Gastrocnemius medialis (tissue), 4 donors: Measurements from ENCODE around the gene USP20. TPM values are rescaled to one million over a fixed set of nuclear protein-coding genes. Genes with fewer than 3 reads are reported as not detected.

Experiments used
- ATAC-seq, 2 donors: fragments of 150-250 bp; one replicate each; pipeline ENCODE4 v1.9.1; 2016
- DNase-seq, 2 donors: peaks; one replicate each; pipeline ENCODE4 v3.0.0-alpha.2; 2019
- H3K27ac ChIP-seq, 4 donors: fragments of 200-600 bp; sonication (generic); 1 replicate in 1 of 4; 2 replicates in 3 of 4; pipeline ENCODE4 v1.5.1; 2016 to 2018; ENCODE audit warnings: mild to moderate bottlenecking in 2 of 4, moderate library complexity in 1 of 4
- H3K27me3 ChIP-seq, 3 donors: fragments of 200-600 bp; sonication (generic) in 2 of 3; 1 replicate in 1 of 3; 2 replicates in 2 of 3; pipeline versions ENCODE4 v1.5.1 to v1.6.0; 2016 to 2019; ENCODE audit warnings: mild to moderate bottlenecking in 1 of 3, moderate library complexity in 1 of 3
- H3K36me3 ChIP-seq, 2 donors: fragments of 200-600 bp; sonication (generic) in 1 of 2; one replicate each; pipeline ENCODE4 v1.5.1; 2017 to 2018
- H3K4me1 ChIP-seq, 2 donors: fragments of 200-600 bp; sonication (generic) in 1 of 2; one replicate each; pipeline ENCODE4 v1.5.1; 2016 to 2017; ENCODE audit warnings: mild to moderate bottlenecking in 2 of 2
- H3K4me3 ChIP-seq, 4 donors: fragments of 200-600 bp; sonication (generic) in 3 of 4; 1 replicate in 1 of 4; 2 replicates in 3 of 4; pipeline ENCODE4 v1.5.1; 2016 to 2019; ENCODE audit warnings: mild to moderate bottlenecking in 2 of 4
- H3K9me3 ChIP-seq, 3 donors: fragments of 200-600 bp; sonication (generic) in 2 of 3; 1 replicate in 1 of 3; 2 replicates in 2 of 3; pipeline ENCODE4 v1.5.1; 2016 to 2019
- POLR2A ChIP-seq, 2 donors: fragments of 450-650 bp; IDR thresholded peaks; one replicate each; pipeline ENCODE4 v1.6.1; 2017; ENCODE audit warnings: antibody characterized with exemption in 2 of 2, mild to moderate bottlenecking in 2 of 2, moderate library complexity in 2 of 2
- in situ Hi-C, 4 donors: fragments of 200-750 bp; cut with MboI; loops; one replicate each; pipeline versions ENCODE4 v1.15.0 to v1.8.0; 2017; ENCODE audit warnings: low sequenced_read_pairs in 4 of 4
- intact Hi-C: fragments of 100-400 bp; cut with DNase I; formaldehyde crosslinking; loops from one replicate; pipeline ENCODE4 v1.15.1; 2023; ENCODE audit warnings: low total_unique reads
- total RNA-seq, 4 donors: library from RNA; depleted of rRNA; stranded (reverse); fragments of >200 nt; gene quantifications; one replicate each; pipeline versions ENCODE4 v1.1.0 to v1.2.3, GENCODE V29; 2016
- TF ChIP-seq, protein P1 (sequence below), 5 experiments: fragments of 450-650 bp in 3 of 5; fragments of 200-600 bp in 2 of 5; sonication (generic) in 2 of 5; IDR thresholded peaks in 4 of 5; conservative IDR thresholded peaks in 1 of 5; 1 replicate in 4 of 5; 2 replicates in 1 of 5; pipeline ENCODE4 v1.5.1; 2016 to 2019; ENCODE audit warnings: antibody characterized with exemption in 5 of 5, mild to moderate bottlenecking in 3 of 5, moderate library complexity in 3 of 5

USP20 gene
- total RNA-seq, 4 donors from 2014 or later = 13.4 to 25.4 (median 18.6) TPM

DNA sequence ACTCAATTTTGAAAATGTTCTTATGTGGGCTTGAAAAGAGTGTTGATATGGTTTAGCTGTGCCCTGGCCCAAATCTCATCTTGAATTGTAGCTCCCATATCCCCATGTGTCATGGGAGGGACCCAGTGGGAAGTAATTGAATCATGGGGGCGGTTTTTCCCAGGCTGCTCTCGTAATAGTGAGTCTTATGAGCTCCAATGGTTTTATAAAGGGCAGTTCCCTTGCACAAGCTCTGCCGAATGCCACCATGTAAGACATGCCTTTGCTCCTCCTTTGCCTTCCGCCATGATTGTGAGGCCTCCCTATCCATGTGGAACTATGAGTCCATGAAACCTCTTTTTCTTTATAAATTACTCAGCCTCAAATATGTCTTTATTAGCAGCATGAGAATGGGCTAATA is 71.0 kb downstream of the USP20 start:
- in situ Hi-C loops (no loop called here), intact Hi-C loops (no loop called here)
- no peak overlapping the region for H3K27ac ChIP-seq
- ATAC-seq = no peak
- no peak for TF ChIP-seq POLR2A (IDR thresholded peaks at IDR 0.05)
- TF ChIP-seq, protein P1, sequence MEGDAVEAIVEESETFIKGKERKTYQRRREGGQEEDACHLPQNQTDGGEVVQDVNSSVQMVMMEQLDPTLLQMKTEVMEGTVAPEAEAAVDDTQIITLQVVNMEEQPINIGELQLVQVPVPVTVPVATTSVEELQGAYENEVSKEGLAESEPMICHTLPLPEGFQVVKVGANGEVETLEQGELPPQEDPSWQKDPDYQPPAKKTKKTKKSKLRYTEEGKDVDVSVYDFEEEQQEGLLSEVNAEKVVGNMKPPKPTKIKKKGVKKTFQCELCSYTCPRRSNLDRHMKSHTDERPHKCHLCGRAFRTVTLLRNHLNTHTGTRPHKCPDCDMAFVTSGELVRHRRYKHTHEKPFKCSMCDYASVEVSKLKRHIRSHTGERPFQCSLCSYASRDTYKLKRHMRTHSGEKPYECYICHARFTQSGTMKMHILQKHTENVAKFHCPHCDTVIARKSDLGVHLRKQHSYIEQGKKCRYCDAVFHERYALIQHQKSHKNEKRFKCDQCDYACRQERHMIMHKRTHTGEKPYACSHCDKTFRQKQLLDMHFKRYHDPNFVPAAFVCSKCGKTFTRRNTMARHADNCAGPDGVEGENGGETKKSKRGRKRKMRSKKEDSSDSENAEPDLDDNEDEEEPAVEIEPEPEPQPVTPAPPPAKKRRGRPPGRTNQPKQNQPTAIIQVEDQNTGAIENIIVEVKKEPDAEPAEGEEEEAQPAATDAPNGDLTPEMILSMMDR (IDR thresholded peaks at IDR 0.05 in 4 of 5, conservative IDR thresholded peaks at IDR 0.05 in 1 of 5) = no peak
- no peak overlapping the region for H3K4me3 ChIP-seq
- no peaks in the 10 kb centered on the region for H3K4me1 ChIP-seq
- DNase-seq = no peak
- no peaks in the 10 kb centered on the region for H3K9me3 ChIP-seq
- H3K36me3 ChIP-seq = peaks cover 0 to 57% of the 10 kb centered on the region in 2 donors
- H3K27me3 ChIP-seq = no peaks in the 10 kb centered on the region

DNA sequence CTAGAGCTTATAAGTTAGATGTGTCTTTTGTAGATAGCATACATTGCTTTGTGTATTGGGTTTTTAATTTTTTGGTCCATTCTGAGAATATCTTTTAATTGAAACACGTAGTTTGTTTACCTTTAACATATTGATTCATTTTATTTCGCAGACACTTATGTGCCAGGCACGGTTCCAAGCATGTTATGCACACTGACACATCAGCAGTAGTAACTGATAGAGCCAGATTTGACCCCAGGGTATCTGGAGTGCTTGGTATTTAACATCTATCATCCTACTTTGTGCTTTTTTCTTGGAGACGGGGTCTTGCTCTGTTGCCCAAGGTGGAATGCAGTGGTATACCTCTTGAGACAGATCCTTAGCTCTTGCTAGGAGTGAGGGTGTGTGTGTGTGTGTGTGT is 71.9 kb downstream of the USP20 start:
- intact Hi-C loops = no loop called here
- Histone ChIP-seq H3K9me3 (no peaks in the 10 kb centered on the region), H3K27me3 (no peaks in the 10 kb centered on the region), H3K36me3 (peaks cover 0 to 49% of the 10 kb centered on the region in 2 donors), H3K4me3 (no peak overlapping the region), H3K4me1 (no peaks in the 10 kb centered on the region), H3K27ac (no peak overlapping the region)
- TF ChIP-seq, protein P1 (IDR thresholded peaks at IDR 0.05 in 4 of 5, conservative IDR thresholded peaks at IDR 0.05 in 1 of 5) = no peak
- TF ChIP-seq POLR2A (IDR thresholded peaks at IDR 0.05) = no peak
- in situ Hi-C loops = no loop called here
- ATAC-seq = no peak
- DNase-seq = no peak

DNA sequence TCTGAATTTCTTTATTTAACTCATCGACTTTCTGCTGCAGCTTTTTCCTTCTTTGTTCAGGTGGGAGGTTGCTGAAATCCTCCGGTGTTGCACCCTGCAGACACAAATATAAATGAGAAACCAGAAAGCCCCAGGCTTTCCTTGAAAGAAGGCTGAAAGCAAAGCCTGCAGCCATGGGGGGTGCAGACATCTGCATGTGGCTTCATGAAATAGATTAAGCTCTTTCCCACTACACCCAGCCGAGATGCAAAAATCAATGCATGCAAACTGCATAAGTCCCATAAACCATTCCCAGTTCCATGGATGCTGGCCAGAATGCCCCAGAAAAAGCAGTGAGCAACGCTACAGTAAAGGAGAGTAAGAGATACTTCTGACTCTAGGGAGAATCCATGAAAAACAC is 73.6 kb downstream of the USP20 start:
- no peak for DNase-seq
- no peaks in the 10 kb centered on the region for H3K9me3 ChIP-seq
- no peak for TF ChIP-seq POLR2A (IDR thresholded peaks at IDR 0.05)
- TF ChIP-seq, protein P1 (IDR thresholded peaks at IDR 0.05 in 4 of 5, conservative IDR thresholded peaks at IDR 0.05 in 1 of 5) = no peak
- ATAC-seq = no peak
- H3K4me1 ChIP-seq = no peaks in the 10 kb centered on the region
- no peak overlapping the region for H3K27ac ChIP-seq
- no peak overlapping the region for H3K4me3 ChIP-seq
- no peaks in the 10 kb centered on the region for H3K27me3 ChIP-seq
- intact Hi-C loops = no loop called here
- in situ Hi-C loops = no loop called here
- peaks cover 0 to 43% of the 10 kb centered on the region in 2 donors for H3K36me3 ChIP-seq

DNA sequence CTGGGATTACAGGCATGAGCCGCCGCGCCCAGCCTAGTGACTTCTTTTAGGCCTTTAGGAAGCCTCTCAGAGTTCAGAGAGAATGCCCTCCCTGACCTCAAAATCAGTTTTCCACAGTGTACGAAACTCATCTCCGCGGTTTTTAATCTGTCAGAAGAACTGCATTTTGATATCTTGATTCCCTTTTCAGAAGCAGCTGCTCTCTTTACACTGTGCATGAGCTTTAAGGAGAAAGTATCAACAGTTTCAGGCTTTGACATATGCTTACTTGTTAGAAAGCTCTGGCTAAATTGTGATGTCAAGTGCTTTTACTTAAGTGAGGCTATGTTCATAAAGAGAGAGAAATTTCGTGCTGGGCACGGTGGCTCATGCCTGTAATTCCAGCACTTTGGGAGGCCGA is 74.6 kb downstream of the USP20 start:
- in situ Hi-C loops = no loop called here
- Histone ChIP-seq H3K9me3 (no peaks in the 10 kb centered on the region), H3K36me3 (peaks cover 0 to 39% of the 10 kb centered on the region in 2 donors), H3K27ac (no peak overlapping the region), H3K27me3 (no peaks in the 10 kb centered on the region), H3K4me1 (no peaks in the 10 kb centered on the region), H3K4me3 (no peak overlapping the region)
- DNase-seq = no peak
- no peak for TF ChIP-seq POLR2A (IDR thresholded peaks at IDR 0.05)
- TF ChIP-seq, protein P1 (IDR thresholded peaks at IDR 0.05 in 4 of 5, conservative IDR thresholded peaks at IDR 0.05 in 1 of 5) = no peak
- no peak for ATAC-seq
- intact Hi-C loops = no loop called here
